Adipose tissue (tissue), 3 donors: ENCODE results near the gene OXCT2. TPM values are rescaled to one million over a fixed set of nuclear protein-coding genes. Genes with fewer than 3 reads are reported as not detected.

Experiments
- H3K27ac ChIP-seq: one replicate; pipeline ENCODE4 v1.5.1; 2013; ENCODE audit warnings: low read depth, low read length
- WGBS, 3 donors: extraction: QIAGEN DNeasy Blood & Tissue Kit; methylation state at CpG; one replicate each; pipeline ENCODE4 v1.1.7; 2013; 5-methylcytosine and 5-hydroxymethylcytosine counted together
- polyA plus RNA-seq, 3 donors: library from polyadenylated mRNA; stranded (reverse); fragments of 200-250 nt; gene quantifications; one replicate each; pipeline ENCODE4 v1.2.3, GENCODE V29; 2013
- donor health status: healthy with polysubstance abuse.
- donor health status: Bipolar disorder and iron deficiency.
- donor health status: healthy.

The OXCT2 gene
- polyA plus RNA-seq, 3 donors: 0.19 to 0.58 TPM; not detected in 1

DNA sequence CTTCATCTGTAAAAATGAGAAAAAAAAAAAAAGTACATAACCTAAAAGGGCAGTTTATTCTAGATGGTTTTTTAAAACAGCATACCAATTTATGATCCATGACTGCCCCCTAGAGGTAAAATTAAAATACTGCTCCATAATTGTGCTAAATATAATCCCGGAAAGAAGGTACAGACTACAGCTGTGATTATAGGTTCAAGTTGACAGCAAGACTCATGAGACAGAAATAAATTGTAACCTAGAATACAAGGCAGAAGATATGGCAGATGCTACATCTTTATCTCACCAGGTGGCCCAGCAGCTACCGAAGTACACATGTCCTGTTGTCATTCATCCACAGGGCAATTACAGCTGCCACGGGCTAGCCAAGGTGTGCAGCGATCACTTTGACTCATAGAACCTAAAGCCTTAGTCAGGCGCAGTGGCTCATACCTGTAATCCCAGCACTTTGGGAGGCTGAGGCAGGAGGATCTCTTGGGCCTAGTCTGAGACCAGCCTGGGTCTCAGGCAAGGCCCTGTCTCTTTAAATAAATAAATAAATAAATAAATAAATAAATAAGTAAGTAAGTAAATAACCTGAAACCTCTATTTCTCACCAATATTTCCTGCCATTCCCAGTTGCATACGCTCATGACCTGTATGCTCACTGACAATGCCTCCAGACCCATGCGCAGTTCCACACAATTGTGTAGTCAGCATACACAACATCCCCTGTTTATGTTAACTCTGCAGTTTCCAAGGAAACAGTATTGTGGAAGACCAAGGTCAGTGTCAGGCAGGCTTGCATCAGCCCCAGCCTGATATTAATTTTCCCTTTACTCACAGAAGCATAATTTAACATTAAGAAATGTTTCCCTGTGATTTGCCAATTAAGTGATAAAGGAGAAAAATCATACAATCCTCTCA is 50.8 kb downstream of the OXCT2 start:
- no peak overlapping the region for H3K27ac ChIP-seq
- WGBS, 3 donors: 39 to 44% (median 43%) methylated on average over 7 of the region's 7 CpGs

Other genes with a start within 250 kb of the OXCT2 start
- gene PABPC4, start 194.6 kb downstream of the OXCT2 start, polyA plus RNA-seq: 100 to 1,000 TPM; 155 to 340 (median 155) TPM
- gene HEYL, start 131.7 kb downstream of the OXCT2 start, polyA plus RNA-seq: 10 to 100 TPM; 11.3 to 38.1 (median 16.6) TPM
- under 1 TPM in 2 of 3 donors, not detected in 1; 0.06 to 0.40 TPM for gene NT5C1A, start 99.2 kb downstream of the OXCT2 start, polyA plus RNA-seq
- gene HPCAL4, start 79.9 kb downstream of the OXCT2 start, polyA plus RNA-seq: 1 to 10 TPM in 1 of 3 donors, under 1 TPM in 1, not detected in 1; 0.04 to 1.8 TPM
- 10 to 100 TPM; 38.3 to 46.0 (median 41.8) TPM for gene PPIE, start 32.5 kb downstream of the OXCT2 start, polyA plus RNA-seq
- gene BMP8B, start 17.5 kb upstream of the OXCT2 start, polyA plus RNA-seq: 1 to 10 TPM in 2 of 3 donors, under 1 TPM in 1; 0.67 to 3.1 (median 1.1) TPM
- gene TRIT1, start 112.2 kb upstream of the OXCT2 start, polyA plus RNA-seq: 10 to 100 TPM in 1 of 3 donors, 1 to 10 TPM in 2; 8.8 to 13.9 (median 9.4) TPM
- gene MYCL, start 130.6 kb upstream of the OXCT2 start, polyA plus RNA-seq: 10 to 100 TPM in 1 of 3 donors, under 1 TPM in 1, not detected in 1; 0.33 to 14.7 TPM
- gene MFSD2A, start 183.8 kb upstream of the OXCT2 start, polyA plus RNA-seq: 10 to 100 TPM in 1 of 3 donors, 1 to 10 TPM in 1, under 1 TPM in 1; 0.35 to 21.0 (median 1.5) TPM